H1 (cell line): ENCODE results near the gene GON4L.

Experiments
- BRCA1 ChIP-seq: IDR thresholded peaks from 2 replicates; pipeline ENCODE4 v1.6.1; 2012; ENCODE audit warnings: low read depth, low read length, improper control_type of control experiment
- MAFK ChIP-seq: IDR thresholded peaks from 2 replicates; pipeline ENCODE4 v1.6.1; 2012; ENCODE audit warnings: low read depth, mild to moderate bottlenecking, improper control_type of control experiment, low read length
- MAX ChIP-seq: IDR thresholded peaks from 2 replicates; pipeline ENCODE4 v1.6.1; 2012; ENCODE audit warnings: inconsistent platforms
- POLR2AphosphoS5 ChIP-seq: IDR thresholded peaks from 2 replicates; pipeline ENCODE4 v1.6.1; 2011; ENCODE audit warnings: low read depth, low read length
- YY1 ChIP-seq: IDR thresholded peaks from 2 replicates; pipeline ENCODE4 v1.6.1; 2011; ENCODE audit warnings: low read depth, mild to moderate bottlenecking, low read length
- TF ChIP-seq, protein P1 (sequence below), 3 experiments: IDR thresholded peaks; 1 replicate in 2 of 3; 2 replicates in 1 of 3; pipeline versions ENCODE4 v1.5.1 to v1.6.1; 2011; ENCODE audit warnings: low read length in 3 of 3, mild to moderate bottlenecking in 3 of 3, inconsistent platforms in 2 of 3, low read depth in 1 of 3, moderate library complexity in 1 of 3; ENCODE audit not compliant: insufficient read depth in 1 of 3; ENCODE audit errors: control extremely low read depth in 1 of 3

DNA sequence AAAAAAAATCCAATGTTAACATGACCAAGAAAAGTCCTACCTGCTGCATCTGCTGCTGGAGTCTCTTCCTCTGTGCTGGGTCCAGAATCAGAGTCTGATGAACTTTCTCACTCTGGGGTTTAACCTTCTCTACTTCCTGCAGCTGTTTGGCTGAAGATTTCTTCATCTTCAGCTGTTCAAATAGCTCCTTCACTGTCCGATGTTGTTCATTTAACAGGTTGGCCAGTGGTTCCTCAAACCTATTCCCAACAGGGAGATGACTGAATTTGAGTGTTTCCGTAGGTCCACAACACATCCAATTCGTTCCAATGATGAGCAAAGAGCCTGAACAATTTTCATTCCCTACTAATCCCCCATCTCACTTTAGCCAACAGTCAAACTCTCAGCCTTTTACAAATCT lies 79.4 kb downstream of the GON4L start:
- TF ChIP-seq, protein P1, sequence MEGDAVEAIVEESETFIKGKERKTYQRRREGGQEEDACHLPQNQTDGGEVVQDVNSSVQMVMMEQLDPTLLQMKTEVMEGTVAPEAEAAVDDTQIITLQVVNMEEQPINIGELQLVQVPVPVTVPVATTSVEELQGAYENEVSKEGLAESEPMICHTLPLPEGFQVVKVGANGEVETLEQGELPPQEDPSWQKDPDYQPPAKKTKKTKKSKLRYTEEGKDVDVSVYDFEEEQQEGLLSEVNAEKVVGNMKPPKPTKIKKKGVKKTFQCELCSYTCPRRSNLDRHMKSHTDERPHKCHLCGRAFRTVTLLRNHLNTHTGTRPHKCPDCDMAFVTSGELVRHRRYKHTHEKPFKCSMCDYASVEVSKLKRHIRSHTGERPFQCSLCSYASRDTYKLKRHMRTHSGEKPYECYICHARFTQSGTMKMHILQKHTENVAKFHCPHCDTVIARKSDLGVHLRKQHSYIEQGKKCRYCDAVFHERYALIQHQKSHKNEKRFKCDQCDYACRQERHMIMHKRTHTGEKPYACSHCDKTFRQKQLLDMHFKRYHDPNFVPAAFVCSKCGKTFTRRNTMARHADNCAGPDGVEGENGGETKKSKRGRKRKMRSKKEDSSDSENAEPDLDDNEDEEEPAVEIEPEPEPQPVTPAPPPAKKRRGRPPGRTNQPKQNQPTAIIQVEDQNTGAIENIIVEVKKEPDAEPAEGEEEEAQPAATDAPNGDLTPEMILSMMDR (IDR thresholded peaks at IDR 0.05; ENCODE audit: control extremely low read depth in 1 of 3, insufficient read depth in 1 of 3, low read depth in 1 of 3, low read length in 3 of 3), result no peak
- TF ChIP-seq BRCA1, result no peak
- no peak for TF ChIP-seq POLR2AphosphoS5
- no peak for TF ChIP-seq YY1
- TF ChIP-seq MAX, result no peak
- TF ChIP-seq MAFK, result no peak
